NCI-H1436 treated with DMSO at 0.1 percent for 48 hours (cell line): ENCODE data around the gene UCP2.
"Not testable (repeated sequence)": the region's sequence is repeated elsewhere in the genome, so short reads cannot be mapped to it uniquely, and the experiment has no call there.

Experiments used
- DNase-seq: peaks from one replicate; lab custom pipeline; 2025; lab: John Stamatoyannopoulos, UW

Gene UCP2

DNA sequence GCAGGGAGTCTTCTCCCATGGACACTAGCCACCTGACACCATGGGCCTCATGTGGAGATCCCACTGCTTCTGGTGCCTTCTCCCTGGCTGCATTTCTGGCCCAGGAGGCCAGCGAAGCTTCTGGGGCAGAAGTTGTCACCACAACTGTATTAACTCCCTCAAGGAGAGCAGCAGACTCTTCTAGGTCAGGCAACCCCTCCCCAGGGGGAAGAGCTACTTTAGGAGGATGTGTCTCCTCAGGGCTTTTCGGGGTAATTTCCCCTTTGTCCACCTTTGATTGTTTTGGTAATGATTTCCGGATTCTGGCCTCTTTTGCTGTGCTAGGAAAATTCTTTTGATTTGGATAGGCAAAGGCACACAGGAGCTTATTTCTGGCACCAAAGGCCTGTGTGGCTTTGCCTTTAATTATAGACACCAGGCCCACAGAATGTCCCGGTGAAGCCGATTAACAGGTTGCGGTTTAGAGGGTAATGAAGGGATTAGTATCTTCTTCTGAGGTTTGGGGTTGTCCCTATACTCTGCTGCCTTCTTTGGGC lies 8.9 kb upstream of the UCP2 start:
- no peak for DNase-seq

DNA sequence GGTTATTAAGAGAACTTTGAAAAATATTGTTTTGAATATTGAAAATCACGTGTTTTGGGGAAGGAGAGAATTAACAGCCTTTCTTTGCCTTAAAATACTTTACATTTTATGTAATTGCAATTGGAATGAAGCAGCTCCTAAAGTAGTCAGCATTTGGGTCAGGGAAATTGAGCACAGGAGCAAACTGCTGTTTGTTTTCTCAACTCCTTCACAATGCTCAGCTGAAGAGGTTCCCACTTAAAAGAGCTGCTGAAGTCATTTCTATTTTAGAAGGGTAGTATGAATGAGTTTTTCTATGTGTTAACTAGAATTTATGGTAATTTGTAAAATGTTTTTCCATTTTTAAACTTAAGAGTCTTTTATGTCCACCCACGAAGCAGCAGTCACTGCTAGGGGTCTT lies 8.1 kb upstream of the UCP2 start:
- no peak for DNase-seq

DNA sequence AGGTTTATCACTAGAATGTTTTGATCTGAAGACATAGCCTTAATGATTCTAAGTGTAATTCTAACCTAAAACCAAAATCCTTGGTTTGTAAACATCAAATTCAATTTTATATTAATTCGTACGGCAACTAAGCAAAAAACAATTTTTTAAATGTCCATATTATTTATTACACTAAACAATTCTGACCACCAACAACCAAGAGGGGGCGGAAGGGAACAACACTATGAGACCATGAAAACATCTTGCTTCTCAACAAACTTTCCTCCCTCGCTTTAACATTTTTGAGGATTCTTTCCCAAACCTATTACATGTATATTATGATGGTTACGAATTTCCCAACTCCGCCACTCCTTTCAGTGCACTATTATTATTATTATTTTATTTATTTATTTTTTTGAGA lies 6.5 kb upstream of the UCP2 start:
- no peak for DNase-seq

DNA sequence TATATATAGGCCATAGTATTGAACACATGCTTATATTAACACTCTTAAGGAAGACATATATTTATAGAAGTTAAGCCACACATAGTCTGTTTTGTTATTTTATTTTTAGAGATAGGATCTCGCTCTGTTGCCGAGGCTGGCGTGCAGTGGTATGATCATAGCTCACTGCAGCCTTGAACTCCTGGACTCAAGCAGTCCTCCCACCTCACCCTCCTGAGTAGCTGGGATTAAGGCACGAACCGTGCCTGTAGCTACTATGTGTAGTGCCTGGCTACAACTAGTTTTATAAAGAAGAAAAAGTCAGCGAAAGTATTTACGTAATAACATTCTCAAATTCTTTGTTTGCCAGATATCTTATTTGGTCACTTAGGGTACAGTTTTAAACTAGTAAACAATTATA lies 5.6 kb upstream of the UCP2 start:
- no peak for DNase-seq

DNA sequence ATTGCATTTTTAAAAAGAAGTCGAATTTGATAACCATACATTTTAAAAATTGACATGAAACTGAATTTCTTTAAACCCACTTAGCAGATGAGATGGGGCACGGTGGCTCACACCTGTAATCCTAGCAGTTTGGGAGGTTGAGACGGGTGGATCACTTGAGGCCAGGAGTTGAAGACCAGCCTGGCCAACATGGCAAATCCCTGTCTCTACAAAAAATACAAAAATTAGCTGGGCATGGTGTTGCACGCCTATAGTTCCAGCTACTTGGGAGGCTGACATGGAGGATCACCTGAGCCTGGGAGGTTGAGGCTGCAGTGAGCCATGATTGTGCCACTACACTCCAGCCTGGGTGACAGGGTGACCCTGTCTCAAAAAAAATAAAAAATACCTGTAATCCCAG lies 3.0 kb upstream of the UCP2 start:
- DNase-seq: not testable (repeated sequence)

DNA sequence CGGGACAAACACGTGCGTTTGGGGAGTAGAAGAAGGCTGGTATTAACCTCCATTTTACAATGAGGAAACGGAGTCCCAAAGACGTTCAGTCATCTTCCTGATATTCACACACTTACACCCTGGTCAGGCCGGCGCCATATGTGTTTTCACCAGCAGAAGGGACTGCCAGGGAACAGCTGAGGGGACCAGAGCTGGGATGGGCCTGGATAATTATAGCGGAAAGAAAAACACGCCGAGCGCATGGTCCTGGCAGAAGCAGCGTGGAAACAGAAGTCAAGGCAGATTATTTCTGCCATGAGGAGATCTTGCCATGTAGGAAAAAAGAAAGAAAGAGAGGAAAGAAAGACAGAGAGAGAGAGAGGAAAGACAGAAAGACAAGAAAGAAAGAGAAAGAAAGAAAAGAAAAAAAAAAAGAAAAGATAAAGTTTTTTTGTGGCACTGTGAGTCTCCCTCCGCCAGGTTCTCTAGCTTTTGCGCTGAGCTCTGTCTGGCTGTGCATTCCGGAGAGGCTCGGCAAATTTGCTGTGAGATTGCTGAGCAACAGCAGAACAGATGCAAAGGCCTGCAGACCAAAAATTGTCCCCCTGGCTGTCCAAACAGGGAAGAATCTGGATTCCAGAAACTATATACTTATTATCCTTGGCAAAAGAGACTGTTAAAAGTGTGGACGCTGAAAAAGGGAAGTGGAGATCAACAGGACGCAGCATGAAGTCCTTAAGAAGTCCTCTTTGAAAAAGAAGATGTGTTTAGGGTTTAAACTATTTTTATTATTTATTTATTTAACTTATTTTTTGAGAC lies 1.3 kb upstream of the UCP2 start:
- no peak for DNase-seq

DNA sequence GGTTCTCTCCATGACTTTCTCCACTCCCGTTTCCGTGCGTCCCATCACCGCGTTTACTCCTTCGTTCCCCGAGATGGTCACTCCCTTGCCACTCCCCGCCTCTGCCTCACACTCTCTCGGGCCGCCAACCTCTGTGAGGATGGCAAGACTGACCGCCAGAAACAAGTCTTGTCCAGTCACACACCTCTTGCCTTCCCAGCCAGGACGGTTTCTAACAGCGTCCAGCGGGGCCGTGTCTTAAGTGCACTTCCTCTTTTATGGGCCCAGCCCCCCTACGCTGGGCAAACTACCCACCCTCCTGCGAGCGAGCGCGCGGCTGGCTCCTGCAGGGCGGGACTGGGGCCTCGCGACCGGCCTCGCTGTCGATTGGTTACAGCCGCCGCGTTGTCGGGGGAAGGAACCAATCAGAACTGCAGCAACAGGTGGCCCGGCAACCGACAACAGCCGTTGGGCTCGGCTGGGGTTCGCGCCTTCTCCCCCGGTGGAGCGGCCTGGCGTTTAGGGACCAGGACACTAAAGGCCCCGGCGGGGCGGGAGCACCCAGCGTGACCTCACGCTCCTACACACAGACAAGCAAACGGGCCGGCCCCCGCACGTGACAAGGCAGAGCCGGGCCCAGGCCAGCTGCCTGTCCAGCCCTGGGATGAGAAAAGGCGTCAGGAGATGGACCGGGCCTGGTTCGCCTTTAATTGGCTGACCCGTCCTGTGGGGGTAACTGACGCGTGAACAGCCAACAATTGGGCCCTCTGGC lies 522 bp upstream of the UCP2 start:
- DNase-seq: peak; percentile 93

DNA sequence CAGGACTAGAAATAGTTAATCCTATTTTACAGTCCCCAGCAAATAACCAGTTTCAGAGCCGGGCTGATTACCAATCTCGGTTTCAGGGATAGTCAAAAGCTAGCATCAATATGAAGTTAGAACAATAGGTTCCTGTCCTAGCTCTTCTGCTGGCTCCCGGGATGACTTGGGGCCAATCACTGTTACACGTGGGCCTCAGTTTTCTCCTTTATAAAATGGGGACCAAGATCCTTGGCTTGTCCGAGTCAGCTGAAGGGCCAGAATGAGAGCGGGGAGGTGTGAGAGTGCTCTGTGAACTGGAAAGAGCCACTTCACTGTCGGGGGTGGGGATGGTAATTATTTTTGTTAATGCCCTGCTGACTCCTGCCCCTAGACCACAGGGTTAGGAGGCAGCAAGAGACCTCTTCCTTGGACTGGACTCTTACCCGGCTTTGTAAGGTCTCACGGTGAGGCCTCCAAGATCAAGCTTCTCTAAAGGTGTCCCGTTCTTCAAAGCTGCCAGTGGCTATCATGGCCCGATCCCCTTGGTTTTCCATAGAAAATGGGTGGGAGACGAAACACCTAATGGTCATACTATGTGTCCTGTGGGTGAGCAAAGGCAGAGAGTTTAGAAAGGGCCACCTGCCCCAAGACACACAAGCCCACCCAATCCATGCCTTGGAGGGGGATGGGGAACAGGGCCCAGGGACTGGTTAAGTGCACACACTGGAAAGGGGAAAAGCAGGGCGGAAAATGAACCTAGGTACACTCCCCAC lies 1.4 kb downstream of the UCP2 start:
- no peak for DNase-seq

DNA sequence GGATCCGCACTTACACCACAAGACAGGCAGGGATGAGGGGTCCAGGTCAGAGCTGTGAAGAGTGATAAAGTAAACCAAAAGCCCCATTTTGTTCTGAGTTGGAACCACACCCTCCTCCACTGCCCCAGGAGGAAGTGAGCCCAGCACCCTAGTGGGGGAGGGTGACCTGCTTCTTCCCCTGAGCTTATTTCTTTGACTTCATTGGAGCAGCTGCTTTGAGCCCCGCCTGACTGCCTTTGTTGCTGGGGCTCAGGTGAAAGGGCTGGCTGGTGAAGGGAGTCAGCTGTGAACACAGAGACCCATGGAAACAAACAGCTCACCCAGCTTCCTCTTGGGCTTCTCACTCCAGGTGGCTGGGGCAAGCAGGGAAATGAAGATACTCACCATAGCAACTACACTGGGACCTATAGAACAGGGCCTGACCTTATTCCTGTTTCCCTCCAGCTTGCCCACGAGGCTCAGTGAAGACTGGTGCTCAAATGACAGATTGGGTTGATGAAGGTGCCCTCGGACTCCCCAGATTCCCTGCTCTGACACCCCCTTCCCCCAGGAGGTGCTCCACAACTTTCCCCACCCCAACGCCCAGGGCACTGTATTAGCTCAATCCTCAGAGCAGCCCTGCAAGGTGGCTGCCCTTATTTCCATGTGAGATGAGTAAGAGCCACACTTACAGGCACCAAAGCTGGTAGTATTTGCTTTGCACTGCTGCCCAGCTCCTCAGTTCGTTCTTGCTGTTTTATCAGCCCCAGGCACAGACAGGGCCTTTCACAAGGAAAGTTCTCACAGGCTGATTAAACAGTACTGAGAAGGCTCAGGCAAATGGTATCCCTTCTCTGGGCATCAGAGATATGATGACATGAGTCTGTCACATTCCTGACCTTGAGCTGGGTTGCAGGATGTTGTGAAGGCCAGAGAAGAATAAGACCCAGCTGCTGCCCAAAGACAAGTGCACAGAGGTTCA lies 2.4 kb downstream of the UCP2 start:
- no peak for DNase-seq

DNA sequence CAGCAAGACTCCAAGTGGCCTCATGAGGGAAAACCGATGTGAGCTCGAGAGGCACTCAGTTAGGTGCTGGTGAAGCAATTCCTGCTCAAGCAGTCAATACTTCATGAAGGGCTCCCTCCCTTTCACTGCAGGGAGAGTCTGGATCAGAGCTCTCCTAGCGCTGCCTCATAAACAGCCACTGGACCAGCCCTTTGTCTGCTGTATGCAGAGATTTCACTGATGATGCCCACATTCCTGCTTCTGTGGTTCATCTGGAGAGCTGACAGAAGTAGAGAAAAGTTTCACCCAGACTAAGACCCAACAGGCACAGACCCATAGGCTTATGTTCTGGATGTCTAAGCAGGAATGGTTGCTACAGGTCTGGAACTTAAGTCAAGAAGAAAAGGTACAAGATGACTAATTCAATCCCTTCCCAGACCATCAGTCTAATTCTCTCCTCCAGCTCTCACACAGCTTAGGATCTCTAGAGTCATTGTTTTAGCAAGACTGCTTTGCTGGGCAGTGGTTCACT lies 4.0 kb downstream of the UCP2 start:
- no peak for DNase-seq

DNA sequence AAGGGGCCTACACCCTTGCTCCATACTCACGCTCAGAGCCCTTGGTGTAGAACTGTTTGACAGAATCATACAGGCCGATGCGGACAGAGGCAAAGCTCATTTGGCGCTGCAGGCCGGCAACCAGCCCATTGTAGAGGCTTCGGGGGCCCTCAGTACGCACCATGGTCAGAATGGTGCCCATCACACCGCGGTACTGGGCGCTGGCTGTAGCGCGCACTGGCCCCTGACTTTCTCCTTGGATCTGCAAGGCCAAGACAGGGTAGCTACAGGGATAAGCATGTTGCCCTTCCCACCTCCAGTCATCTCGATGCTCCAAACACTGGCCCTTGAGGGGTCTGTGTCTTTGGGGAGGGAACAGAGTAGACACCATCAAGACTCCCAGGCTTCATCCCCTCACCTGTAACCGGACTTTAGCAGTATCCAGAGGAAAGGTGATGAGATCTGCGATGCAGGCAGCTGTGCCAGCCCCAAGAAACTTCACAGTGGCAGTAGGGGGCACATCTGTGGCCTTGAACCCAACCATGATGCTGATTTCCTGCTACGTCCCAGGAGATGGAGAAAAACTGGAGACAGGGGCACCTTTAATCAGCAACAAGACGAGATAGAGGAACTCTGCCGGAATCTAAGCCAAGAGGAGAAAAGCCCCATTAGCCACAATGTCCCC lies 4.7 kb downstream of the UCP2 start:
- no peak for DNase-seq

DNA sequence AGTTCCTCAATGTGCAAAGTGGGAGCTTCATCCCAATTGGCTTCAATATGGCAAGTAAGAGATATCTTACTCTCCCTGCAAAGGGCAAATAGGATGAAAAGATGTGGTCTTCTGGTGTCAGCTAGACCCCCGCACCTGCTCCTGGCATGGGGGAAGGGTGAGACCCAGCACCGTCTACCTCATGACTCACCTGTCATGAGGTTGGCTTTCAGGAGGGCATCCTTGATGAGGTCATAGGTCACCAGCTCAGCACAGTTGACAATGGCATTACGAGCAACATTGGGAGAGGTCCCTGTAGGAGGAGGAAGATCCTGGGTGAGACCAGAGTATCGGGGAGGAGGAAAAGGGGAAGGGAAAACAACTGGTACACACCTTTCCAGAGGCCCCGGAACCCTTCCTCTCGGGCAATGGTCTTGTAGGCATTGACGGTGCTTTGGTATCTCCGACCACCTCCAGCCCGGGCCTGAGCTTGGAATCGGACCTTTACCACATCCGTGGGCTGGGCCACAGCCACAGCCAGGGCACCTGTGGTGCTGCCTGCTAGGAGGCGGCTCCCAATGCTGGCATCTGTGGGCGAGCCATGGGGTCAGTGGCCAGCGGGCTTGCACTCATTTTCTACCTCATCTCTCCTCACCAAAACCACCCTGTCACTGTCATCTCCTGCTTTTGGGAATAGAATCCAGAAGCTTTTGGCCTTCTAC lies 6.0 kb downstream of the UCP2 start:
- no peak for DNase-seq

DNA sequence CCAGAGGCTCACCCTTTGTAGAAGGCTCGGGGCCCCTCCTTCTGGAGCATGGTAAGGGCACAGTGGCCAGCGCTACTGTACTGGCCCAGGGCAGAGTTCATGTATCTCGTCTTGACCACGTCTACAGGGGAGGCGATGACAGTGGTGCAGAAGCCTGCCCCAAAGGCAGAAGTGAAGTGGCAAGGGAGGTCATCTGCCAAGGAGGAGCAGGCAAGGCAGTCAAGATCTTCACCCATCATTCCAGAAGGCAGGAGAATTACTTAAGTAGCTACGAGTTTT lies 7.2 kb downstream of the UCP2 start:
- no peak for DNase-seq

DNA sequence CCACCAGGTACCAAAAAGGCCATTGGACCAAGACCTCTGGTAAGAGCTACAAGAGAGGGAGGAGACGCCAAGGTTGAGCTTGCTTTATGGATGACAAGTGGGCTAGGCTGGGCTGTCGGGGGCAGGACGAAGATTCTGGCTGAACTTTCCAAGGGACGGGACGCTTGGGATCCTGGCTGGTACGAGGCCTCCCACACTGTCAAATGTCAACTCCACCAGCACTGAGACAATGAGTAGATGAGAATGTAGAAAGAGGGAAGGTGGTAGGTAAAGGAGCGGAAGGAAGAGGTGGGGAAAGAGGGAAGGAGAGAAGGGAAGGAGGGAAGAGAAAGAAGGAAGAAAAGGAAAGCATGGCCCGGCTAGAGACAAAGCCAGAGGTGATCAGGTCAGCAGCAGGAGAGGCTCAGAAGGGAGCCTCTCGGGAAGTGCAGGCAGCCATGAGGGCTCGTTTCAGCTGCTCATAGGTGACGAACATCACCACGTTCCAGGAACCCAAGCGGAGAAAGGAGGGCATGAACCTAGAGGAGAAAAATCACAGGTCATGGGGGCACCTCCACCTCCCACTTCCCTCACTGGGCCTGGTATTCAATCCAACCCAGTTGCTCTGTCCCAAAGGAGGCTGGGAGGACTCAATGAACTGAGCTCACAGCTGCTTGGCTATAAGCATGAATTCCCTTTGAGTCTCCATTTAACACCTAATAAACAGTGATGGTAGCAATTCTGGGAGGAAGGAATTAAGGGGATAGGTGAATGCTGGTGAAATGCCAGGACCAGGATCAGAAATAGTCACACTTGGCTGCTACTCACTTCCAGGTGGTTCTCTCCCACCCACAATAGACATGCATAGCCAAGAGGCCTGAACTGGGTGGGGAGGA lies 7.8 kb downstream of the UCP2 start:
- DNase-seq: no peak

DNA sequence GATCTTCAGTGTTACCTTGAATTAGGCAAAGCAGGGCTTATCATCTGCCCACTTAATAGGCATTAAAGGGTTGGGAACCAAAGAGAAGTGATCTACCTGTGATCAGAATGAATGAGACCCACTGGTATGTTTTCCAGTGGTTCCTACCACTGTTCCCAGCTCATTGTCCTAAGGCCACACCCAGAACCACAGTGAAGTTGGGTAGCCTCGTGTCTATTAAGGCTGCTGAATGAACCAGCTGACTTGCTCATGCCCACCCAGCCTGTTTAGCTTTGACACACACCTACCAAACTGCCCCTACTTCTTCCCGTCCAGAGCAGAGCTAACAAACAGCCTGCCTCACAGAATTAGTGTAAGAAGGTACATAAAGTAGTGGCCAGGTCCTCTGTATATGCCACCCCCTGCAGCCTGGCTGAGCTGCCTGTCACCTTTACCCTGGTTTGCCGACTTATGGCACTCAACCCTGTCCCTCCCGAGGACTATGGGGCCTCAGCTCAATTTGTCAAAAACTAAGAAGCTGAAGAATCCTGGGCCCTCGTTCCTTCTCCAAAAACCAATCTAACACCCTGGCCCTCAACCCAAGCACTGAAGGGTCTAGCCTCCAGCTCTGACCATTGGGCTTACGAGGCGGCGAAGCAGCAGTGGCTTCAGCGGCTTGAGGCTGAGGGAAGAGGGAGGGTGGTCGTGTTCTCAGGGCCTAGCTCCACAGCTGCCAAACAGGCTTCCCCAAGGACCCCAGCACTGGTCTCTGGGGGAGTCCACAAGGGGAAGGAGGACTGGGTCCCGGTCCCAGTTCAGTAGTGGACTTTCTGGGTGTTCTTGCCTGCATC lies 9.8 kb downstream of the UCP2 start:
- no peak for DNase-seq

DNA sequence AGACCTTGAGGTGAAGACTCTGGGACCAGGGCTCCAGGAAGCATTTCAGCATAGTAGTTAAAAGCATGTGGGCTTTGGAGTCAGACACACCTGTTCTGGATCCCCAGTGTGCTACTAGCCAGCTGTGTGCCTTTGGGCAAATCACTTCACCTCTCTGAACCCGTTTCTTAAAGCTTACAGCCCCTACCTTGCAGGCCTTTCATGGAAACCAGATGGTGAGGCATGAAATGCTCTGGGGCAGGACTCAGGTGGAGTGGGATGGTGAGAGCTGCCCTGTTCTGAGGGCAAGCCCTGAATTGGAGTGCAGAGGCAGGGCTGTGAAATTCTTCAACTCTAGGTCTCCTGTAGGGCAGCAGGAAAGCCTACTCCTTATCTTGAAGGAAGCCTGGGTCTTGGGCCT lies 10.5 kb downstream of the UCP2 start:
- DNase-seq: no peak

DNA sequence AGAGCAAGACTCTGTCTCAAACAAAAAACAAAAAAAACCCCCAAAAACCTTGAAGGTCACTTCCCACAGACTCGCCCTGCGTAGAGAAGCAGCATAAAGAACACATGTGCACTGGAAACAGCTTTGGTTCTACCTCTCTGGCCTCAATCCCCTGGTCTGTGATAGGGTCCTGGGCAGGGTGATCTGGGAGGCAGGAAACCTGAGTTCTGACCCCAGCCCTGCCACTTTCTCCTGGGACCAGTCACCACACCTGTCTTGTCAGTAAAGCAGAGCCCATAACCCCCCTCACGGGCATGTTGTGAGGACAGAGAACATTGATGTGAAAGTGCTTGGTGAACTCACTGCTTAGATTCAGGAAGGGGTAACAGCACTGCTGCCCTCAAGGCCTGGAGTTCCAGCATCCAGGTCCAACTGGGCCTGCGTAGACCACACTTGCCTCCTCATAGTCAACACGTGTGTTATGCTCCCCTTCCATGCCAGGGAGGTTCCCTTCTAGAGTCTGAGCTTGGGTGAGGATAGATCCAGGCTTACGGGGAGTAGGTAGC lies 11.4 kb downstream of the UCP2 start:
- DNase-seq: no peak
